Measurements from ENCODE around the gene ODF2. TPM values are rescaled to one million over a fixed set of nuclear protein-coding genes. Genes with fewer than 3 reads are reported as not detected.

The ODF2 gene
- total and polyA plus RNA-seq, 12 donors = 10.9 to 19.7 (median 14.8) TPM

GRCh38 chr9:128528445-128529160 is 72.8 kb downstream of the ODF2 start:
- H3K4me1 ChIP-seq = peaks cover 0 to 2% (median 1%) of the 10 kb centered on the region in 9 donors
- intact Hi-C loops (cut with DNase I) = loop anchor here in 3 of 10 donors (5.0 to 10.0 kb wide), 4 partner anchors 54 to 1091 kb away; no protein-coding TSS in a partner anchor
- H3K27ac ChIP-seq = no peak overlapping the region
- no peak overlapping the region for H3K4me3 ChIP-seq
- DNase-seq = no peak
- WGBS, 2 donors = 94 to 95% methylated on average over 15 of the region's 15 CpGs
- H3K9me3 ChIP-seq = no peaks in the 10 kb centered on the region
- TF ChIP-seq CTCF (IDR thresholded peaks at IDR 0.05) = no peak
- no peaks in the 10 kb centered on the region for H3K27me3 ChIP-seq
- ATAC-seq = no peak
- peaks cover 0 to 100% (median 72%) of the 10 kb centered on the region in 9 donors for H3K36me3 ChIP-seq

- H3K9me3 ChIP-seq = no peaks in the 10 kb centered on the region
- no peaks in the 10 kb centered on the region for H3K4me1 ChIP-seq
- ATAC-seq (no peak), DNase-seq (no peak)
- WGBS, 2 donors = 64 to 70% methylated on average over 4 of the region's 4 CpGs
- no peak for TF ChIP-seq CTCF (IDR thresholded peaks at IDR 0.05)
- peaks cover 0 to 100% (median 73%) of the 10 kb centered on the region in 9 donors for H3K36me3 ChIP-seq
- intact Hi-C loops (cut with DNase I) = loop anchor here in 3 of 10 donors (5.0 to 10.0 kb wide), 4 partner anchors 54 to 1092 kb away; no protein-coding TSS in a partner anchor
- H3K27ac ChIP-seq = no peak overlapping the region
- no peaks in the 10 kb centered on the region for H3K27me3 ChIP-seq
- H3K4me3 ChIP-seq = no peak overlapping the region
Observed at GRCh38 chr9:128529191-128529590, 73.4 kb downstream of the ODF2 start.

GRCh38 chr9:128532581-128532980 is 76.8 kb downstream of the ODF2 start:
- H3K36me3 ChIP-seq = peaks cover 0 to 100% (median 49%) of the 10 kb centered on the region in 9 donors
- H3K27me3 ChIP-seq = no peaks in the 10 kb centered on the region
- H3K4me1 ChIP-seq = no peaks in the 10 kb centered on the region
- H3K9me3 ChIP-seq = no peaks in the 10 kb centered on the region
- DNase-seq (no peak), ATAC-seq (no peak)
- no peak overlapping the region for H3K4me3 ChIP-seq
- no peak for TF ChIP-seq CTCF (IDR thresholded peaks at IDR 0.05)
- no peak overlapping the region for H3K27ac ChIP-seq
- 88 to 91% methylated on average over 4 of the region's 4 CpGs for WGBS, 2 donors
- intact Hi-C loops (cut with DNase I) = no loop called here

GRCh38 chr9:128540634-128541360 is 85.0 kb downstream of the ODF2 start:
- TF ChIP-seq CTCF (IDR thresholded peaks at IDR 0.05) = no peak
- intact Hi-C loops (cut with DNase I) = no loop called here
- no peaks in the 10 kb centered on the region for H3K27me3 ChIP-seq
- DNase-seq (no peak), ATAC-seq (peak in 2 of 8 donors; percentile 53 to 79)
- H3K27ac ChIP-seq = peak overlapping the region in 4 of 10 donors; percentile 14 to 47 (median 31)
- no peaks in the 10 kb centered on the region for H3K9me3 ChIP-seq
- WGBS, 2 donors = 61 to 65% methylated on average over 3 of the region's 3 CpGs
- peaks cover 0 to 12% (median 6%) of the 10 kb centered on the region in 9 donors for H3K4me1 ChIP-seq
- no peak overlapping the region for H3K4me3 ChIP-seq
- H3K36me3 ChIP-seq = peaks cover 0 to 88% (median 44%) of the 10 kb centered on the region in 9 donors
